Measurements from ENCODE around the gene PTPRZ1. TPM values are rescaled to one million over a fixed set of nuclear protein-coding genes. Genes with fewer than 3 reads are reported as not detected.

Gene PTPRZ1
- total RNA-seq, 5 donors from 2014 or later (not counting 1 experiment from before 2014, with no cell fraction given), result 0.19 to 0.23 TPM; not detected in 3

- ChIA-PET CTCF (no interaction called here), POLR2A (no interaction called here)
- no peak overlapping the region for H3K27ac Mint-ChIP-seq
- H3K27me3 ChIP-seq (replicated peaks in 1 of 2; ENCODE audit: control insufficient read depth in 2 of 2, extremely low read depth in 1 of 2, insufficient read depth in 2 of 2, low read length in 1 of 2), result no peaks in the 10 kb centered on the region
- no peak overlapping the region for H3K4me3 ChIP-seq (ENCODE audit: control insufficient read depth in 1 of 2, extremely low read depth in 1 of 2, low read length in 1 of 2)
- ATAC-seq (replicated peaks in 1 of 4) (no peak), DNase-seq (no peak)
- peaks cover 6 to 11% (median 9%) of the 10 kb centered on the region in 3 donors for H3K9me3 Mint-ChIP-seq
- no peaks in the 10 kb centered on the region for H3K4me1 Mint-ChIP-seq
- H3K27ac ChIP-seq (ENCODE audit: low read length), result no peak overlapping the region
- H3K4me1 ChIP-seq (ENCODE audit: control insufficient read depth in 1 of 2, extremely low read depth in 1 of 2, insufficient read depth in 2 of 2, low read length in 2 of 2), result no peaks in the 10 kb centered on the region
- no peaks in the 10 kb centered on the region for H3K9me3 ChIP-seq
- WGBS (ENCODE audit: insufficient coverage), result 29% methylated on average over 1 of the region's 4 CpGs
- no peaks in the 10 kb centered on the region for H3K36me3 Mint-ChIP-seq
- H3K27me3 Mint-ChIP-seq, result no peaks in the 10 kb centered on the region
- no peak overlapping the region for H3K4me3 Mint-ChIP-seq
- no peaks in the 10 kb centered on the region for H3K36me3 ChIP-seq (ENCODE audit: control insufficient read depth in 2 of 2, extremely low read depth in 1 of 2, insufficient read depth in 1 of 2, low read length in 1 of 2)
Measured at GRCh38 chr7:121847041-121847440, 25.9 kb upstream of the PTPRZ1 start.

- H3K27me3 ChIP-seq (replicated peaks in 1 of 2; ENCODE audit: control insufficient read depth in 2 of 2, extremely low read depth in 1 of 2, insufficient read depth in 2 of 2, low read length in 1 of 2), result no peaks in the 10 kb centered on the region
Measured at GRCh38 chr7:121853307-121853706, 19.7 kb upstream of the PTPRZ1 start.

GRCh38 chr7:121860953-121861352 is 12.0 kb upstream of the PTPRZ1 start:
- no peaks in the 10 kb centered on the region for H3K36me3 Mint-ChIP-seq
- H3K4me1 Mint-ChIP-seq, result no peaks in the 10 kb centered on the region
- CTCF ChIA-PET, result interaction anchor here in 1 of 2 donors (0.6 kb wide), 1 partner anchor 194 kb away, joined by 4 read pairs; no protein-coding TSS in a partner anchor
- peaks cover 0 to 12% (median 2%) of the 10 kb centered on the region in 3 donors for H3K9me3 Mint-ChIP-seq
- ATAC-seq (replicated peaks in 1 of 4) (no peak), DNase-seq (no peak)
- H3K9me3 ChIP-seq, result no peaks in the 10 kb centered on the region
- no peaks in the 10 kb centered on the region for H3K27me3 ChIP-seq (replicated peaks in 1 of 2; ENCODE audit: control insufficient read depth in 2 of 2, extremely low read depth in 1 of 2, insufficient read depth in 2 of 2, low read length in 1 of 2)
- POLR2A ChIA-PET, result no interaction called here
- no peak overlapping the region for H3K27ac Mint-ChIP-seq
- no peaks in the 10 kb centered on the region for H3K4me1 ChIP-seq (ENCODE audit: control insufficient read depth in 1 of 2, extremely low read depth in 1 of 2, insufficient read depth in 2 of 2, low read length in 2 of 2)
- H3K27ac ChIP-seq (ENCODE audit: low read length), result no peak overlapping the region
- no peaks in the 10 kb centered on the region for H3K27me3 Mint-ChIP-seq
- H3K4me3 ChIP-seq (ENCODE audit: control insufficient read depth in 1 of 2, extremely low read depth in 1 of 2, low read length in 1 of 2), result no peak overlapping the region
- H3K4me3 Mint-ChIP-seq, result no peak overlapping the region
- H3K36me3 ChIP-seq (ENCODE audit: control insufficient read depth in 2 of 2, extremely low read depth in 1 of 2, insufficient read depth in 1 of 2, low read length in 1 of 2), result no peaks in the 10 kb centered on the region

More at GRCh38 chr7:121853307-121853706, 19.7 kb upstream of the PTPRZ1 start:
- no CpG with 5 or more reads among the region's 2 CpGs for WGBS (ENCODE audit: insufficient coverage)
- Mint-ChIP-seq H3K36me3 (no peaks in the 10 kb centered on the region), H3K27me3 (no peaks in the 10 kb centered on the region), H3K9me3 (peaks cover 0 to 12% (median 6%) of the 10 kb centered on the region in 3 donors), H3K27ac (no peak overlapping the region), H3K4me3 (no peak overlapping the region), H3K4me1 (no peaks in the 10 kb centered on the region)
- Histone ChIP-seq H3K9me3 (no peaks in the 10 kb centered on the region), H3K4me3 (ENCODE audit: control insufficient read depth in 1 of 2, extremely low read depth in 1 of 2, low read length in 1 of 2) (no peak overlapping the region), H3K36me3 (ENCODE audit: control insufficient read depth in 2 of 2, extremely low read depth in 1 of 2, insufficient read depth in 1 of 2, low read length in 1 of 2) (no peaks in the 10 kb centered on the region), H3K27ac (ENCODE audit: low read length) (no peak overlapping the region), H3K4me1 (ENCODE audit: control insufficient read depth in 1 of 2, extremely low read depth in 1 of 2, insufficient read depth in 2 of 2, low read length in 2 of 2) (no peaks in the 10 kb centered on the region)
- ATAC-seq (replicated peaks in 1 of 4) (no peak), DNase-seq (no peak)
- ChIA-PET POLR2A (no interaction called here), CTCF (interaction anchor here (0.5 to 1.0 kb wide), 2 partner anchors 54 to 80 kb away, joined by 3 to 9 read pairs; no protein-coding TSS in a partner anchor)

- ChIA-PET POLR2A (no interaction called here), CTCF (no interaction called here)
- Mint-ChIP-seq H3K27me3 (no peaks in the 10 kb centered on the region), H3K4me1 (no peaks in the 10 kb centered on the region), H3K36me3 (no peaks in the 10 kb centered on the region), H3K27ac (no peak overlapping the region), H3K9me3 (peaks cover 5 to 12% (median 6%) of the 10 kb centered on the region in 3 donors), H3K4me3 (no peak overlapping the region)
- H3K4me1 ChIP-seq (ENCODE audit: control insufficient read depth in 1 of 2, extremely low read depth in 1 of 2, insufficient read depth in 2 of 2, low read length in 2 of 2), result no peaks in the 10 kb centered on the region
- DNase-seq (no peak), ATAC-seq (replicated peaks in 1 of 4) (no peak)
- no peaks in the 10 kb centered on the region for H3K27me3 ChIP-seq (replicated peaks in 1 of 2; ENCODE audit: control insufficient read depth in 2 of 2, extremely low read depth in 1 of 2, insufficient read depth in 2 of 2, low read length in 1 of 2)
- 70% methylated on average over 3 of the region's 4 CpGs for WGBS (ENCODE audit: insufficient coverage)
- H3K36me3 ChIP-seq (ENCODE audit: control insufficient read depth in 2 of 2, extremely low read depth in 1 of 2, insufficient read depth in 1 of 2, low read length in 1 of 2), result no peaks in the 10 kb centered on the region
- no peak overlapping the region for H3K4me3 ChIP-seq (ENCODE audit: control insufficient read depth in 1 of 2, extremely low read depth in 1 of 2, low read length in 1 of 2)
- no peak overlapping the region for H3K27ac ChIP-seq (ENCODE audit: low read length)
- H3K9me3 ChIP-seq, result no peaks in the 10 kb centered on the region
Measured at GRCh38 chr7:121862591-121862990, 10.4 kb upstream of the PTPRZ1 start.

- peaks cover 3% of the 10 kb centered on the region for H3K36me3 Mint-ChIP-seq
Measured at GRCh38 chr7:121871188-121871587, 1.8 kb upstream of the PTPRZ1 start.

GRCh38 chr7:121873289-121874194 is 581 bp downstream of the PTPRZ1 start:
- H3K36me3 ChIP-seq (ENCODE audit: control insufficient read depth in 2 of 2, extremely low read depth in 1 of 2, insufficient read depth in 1 of 2, low read length in 1 of 2), result no peaks in the 10 kb centered on the region
- H3K4me3 ChIP-seq (ENCODE audit: control insufficient read depth in 1 of 2, extremely low read depth in 1 of 2, low read length in 1 of 2), result no peak overlapping the region
- Mint-ChIP-seq H3K9me3 (peaks cover 0 to 3% (median 0%) of the 10 kb centered on the region in 3 donors), H3K4me1 (peaks cover 5 to 8% (median 6%) of the 10 kb centered on the region in 3 donors), H3K27me3 (peaks cover 40 to 44% of the 10 kb centered on the region in 2 donors), H3K27ac (no peak overlapping the region), H3K4me3 (peak overlapping the region in 1 of 3 donors; percentile 47), H3K36me3 (peaks cover 3% of the 10 kb centered on the region)
- no peak overlapping the region for H3K27ac ChIP-seq (ENCODE audit: low read length)
- H3K9me3 ChIP-seq, result no peaks in the 10 kb centered on the region
- H3K27me3 ChIP-seq (replicated peaks in 1 of 2; ENCODE audit: control insufficient read depth in 2 of 2, extremely low read depth in 1 of 2, insufficient read depth in 2 of 2, low read length in 1 of 2), result peaks cover 12% of the 10 kb centered on the region in 2 experiments
- 5% methylated on average over 38 of the region's 51 CpGs for WGBS (ENCODE audit: insufficient coverage)
- ChIA-PET CTCF (no interaction called here), POLR2A (no interaction called here)
- ATAC-seq (replicated peaks in 1 of 4) (no peak), DNase-seq (no peak)
- H3K4me1 ChIP-seq (ENCODE audit: control insufficient read depth in 1 of 2, extremely low read depth in 1 of 2, insufficient read depth in 2 of 2, low read length in 2 of 2), result peaks cover 0 to 4% of the 10 kb centered on the region in 2 experiments

More at GRCh38 chr7:121871188-121871587, 1.8 kb upstream of the PTPRZ1 start:
- H3K27ac Mint-ChIP-seq, result no peak overlapping the region
- peaks cover 36 to 40% of the 10 kb centered on the region in 2 donors for H3K27me3 Mint-ChIP-seq
- ATAC-seq (replicated peaks in 1 of 4) (no peak), DNase-seq (no peak)
- H3K4me1 Mint-ChIP-seq, result peaks cover 5 to 8% (median 6%) of the 10 kb centered on the region in 3 donors
- peaks cover 0 to 6% (median 3%) of the 10 kb centered on the region in 3 donors for H3K9me3 Mint-ChIP-seq
- H3K4me3 ChIP-seq (ENCODE audit: control insufficient read depth in 1 of 2, extremely low read depth in 1 of 2, low read length in 1 of 2), result no peak overlapping the region
- H3K9me3 ChIP-seq, result no peaks in the 10 kb centered on the region
- peaks cover 0 to 4% of the 10 kb centered on the region in 2 experiments for H3K4me1 ChIP-seq (ENCODE audit: control insufficient read depth in 1 of 2, extremely low read depth in 1 of 2, insufficient read depth in 2 of 2, low read length in 2 of 2)
- no peak overlapping the region for H3K4me3 Mint-ChIP-seq
- CTCF ChIA-PET, result no interaction called here
- no peak overlapping the region for H3K27ac ChIP-seq (ENCODE audit: low read length)
- POLR2A ChIA-PET, result no interaction called here
- peaks cover 12 to 14% of the 10 kb centered on the region in 2 experiments for H3K27me3 ChIP-seq (replicated peaks in 1 of 2; ENCODE audit: control insufficient read depth in 2 of 2, extremely low read depth in 1 of 2, insufficient read depth in 2 of 2, low read length in 1 of 2)
- no peaks in the 10 kb centered on the region for H3K36me3 ChIP-seq (ENCODE audit: control insufficient read depth in 2 of 2, extremely low read depth in 1 of 2, insufficient read depth in 1 of 2, low read length in 1 of 2)
